ENCODE data around the gene MBTPS1. TPM values are rescaled to one million over a fixed set of nuclear protein-coding genes. Genes with fewer than 3 reads are reported as not detected.

MBTPS1 gene
- total and polyA plus RNA-seq, 2 donors (not counting 1 experiment from before 2014, with no cell fraction given) = 80.3 to 109 TPM

DNA sequence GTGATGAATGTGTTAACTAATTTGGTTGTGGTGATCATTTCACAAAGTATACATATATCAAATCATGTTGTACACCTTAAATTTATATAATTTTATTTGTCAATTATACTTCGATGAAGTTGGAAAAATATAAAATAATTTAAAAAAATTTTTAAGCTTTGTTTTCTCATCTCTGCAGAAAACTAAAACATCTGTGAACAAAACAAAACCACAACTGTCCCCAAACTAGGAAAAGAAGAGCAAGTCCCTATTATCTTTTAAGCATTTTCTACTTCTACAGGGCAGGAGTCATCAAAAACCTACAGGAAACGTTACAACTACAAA lies 21.7 kb upstream of the MBTPS1 start:
- Histone ChIP-seq H3K9me3 (ENCODE audit: control insufficient read depth, insufficient read depth, low read depth, low read length) (no peaks in the 10 kb centered on the region), H3K4me1 (ENCODE audit: control insufficient read depth, extremely low read depth, insufficient read depth, low read length) (no peaks in the 10 kb centered on the region), H3K27me3 (ENCODE audit: control insufficient read depth, insufficient read depth, low read length) (no peaks in the 10 kb centered on the region), H3K4me3 (replicated peaks in 1 of 4; ENCODE audit: control extremely low read depth in 1 of 4, insufficient read depth in 1 of 4, low read depth in 3 of 4, low read length in 4 of 4) (no peak overlapping the region), H2AFZ (ENCODE audit: low read length) (no peak overlapping the region), H3K9ac (ENCODE audit: insufficient read depth, low read length) (no peak overlapping the region), H3K79me2 (ENCODE audit: control insufficient read depth, insufficient read depth, low read length) (peaks cover 9% of the 10 kb centered on the region), H4K20me1 (ENCODE audit: control insufficient read depth, extremely low read depth, insufficient read depth, low read length) (no peaks in the 10 kb centered on the region), H3K27ac (ENCODE audit: insufficient read depth, low read length) (no peak overlapping the region), H3K36me3 (ENCODE audit: control insufficient read depth, insufficient read depth, low read length) (no peaks in the 10 kb centered on the region), H3K4me2 (ENCODE audit: extremely low read depth, insufficient read depth, low read length) (no peak overlapping the region)
- DNase-seq (ENCODE audit: low read depth in 2 of 2) = no peak
- TF ChIP-seq, protein P1, sequence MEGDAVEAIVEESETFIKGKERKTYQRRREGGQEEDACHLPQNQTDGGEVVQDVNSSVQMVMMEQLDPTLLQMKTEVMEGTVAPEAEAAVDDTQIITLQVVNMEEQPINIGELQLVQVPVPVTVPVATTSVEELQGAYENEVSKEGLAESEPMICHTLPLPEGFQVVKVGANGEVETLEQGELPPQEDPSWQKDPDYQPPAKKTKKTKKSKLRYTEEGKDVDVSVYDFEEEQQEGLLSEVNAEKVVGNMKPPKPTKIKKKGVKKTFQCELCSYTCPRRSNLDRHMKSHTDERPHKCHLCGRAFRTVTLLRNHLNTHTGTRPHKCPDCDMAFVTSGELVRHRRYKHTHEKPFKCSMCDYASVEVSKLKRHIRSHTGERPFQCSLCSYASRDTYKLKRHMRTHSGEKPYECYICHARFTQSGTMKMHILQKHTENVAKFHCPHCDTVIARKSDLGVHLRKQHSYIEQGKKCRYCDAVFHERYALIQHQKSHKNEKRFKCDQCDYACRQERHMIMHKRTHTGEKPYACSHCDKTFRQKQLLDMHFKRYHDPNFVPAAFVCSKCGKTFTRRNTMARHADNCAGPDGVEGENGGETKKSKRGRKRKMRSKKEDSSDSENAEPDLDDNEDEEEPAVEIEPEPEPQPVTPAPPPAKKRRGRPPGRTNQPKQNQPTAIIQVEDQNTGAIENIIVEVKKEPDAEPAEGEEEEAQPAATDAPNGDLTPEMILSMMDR (conservative IDR thresholded peaks at IDR 0.05 in 1 of 2, IDR thresholded peaks at IDR 0.05 in 1 of 2; ENCODE audit: low read depth in 1 of 2, low read length in 2 of 2) = no peak
- no peak for TF ChIP-seq EZH2 (IDR thresholded peaks at IDR 0.05; ENCODE audit: low read length, missing control alignments)

DNA sequence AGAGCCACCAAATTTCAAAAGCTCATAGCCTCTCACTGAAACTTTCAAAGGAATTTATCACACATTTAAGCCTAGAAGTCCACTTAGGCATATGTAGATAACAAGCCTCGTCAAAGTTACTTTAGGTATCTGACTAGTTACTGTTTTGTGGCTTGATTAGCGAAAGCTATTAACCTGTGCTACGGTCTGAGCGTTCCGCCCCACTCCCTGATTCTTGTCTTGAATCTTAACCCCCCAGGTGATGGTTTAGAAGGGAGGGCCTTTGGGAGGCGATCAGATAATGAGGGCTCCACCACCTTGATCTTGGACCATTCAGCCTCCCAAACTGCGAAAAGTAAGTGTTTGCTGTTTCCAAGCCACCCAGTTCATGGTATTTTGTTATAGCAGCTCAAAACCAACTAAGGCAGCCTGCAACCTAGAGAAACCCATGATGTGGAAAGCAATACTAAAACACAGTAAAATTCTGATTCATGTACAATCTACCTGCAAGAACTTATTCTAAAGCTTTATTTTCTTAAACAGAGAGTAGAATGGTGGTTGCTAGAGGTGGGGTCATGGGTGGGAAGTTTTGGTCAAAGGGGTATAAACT lies 21.1 kb upstream of the MBTPS1 start:
- no peak overlapping the region for H3K9ac ChIP-seq (ENCODE audit: insufficient read depth, low read length)
- no peak overlapping the region for H3K4me3 ChIP-seq (replicated peaks in 1 of 4; ENCODE audit: control extremely low read depth in 1 of 4, insufficient read depth in 1 of 4, low read depth in 3 of 4, low read length in 4 of 4)
- no peak for DNase-seq (ENCODE audit: low read depth in 2 of 2)
- no peak overlapping the region for H3K27ac ChIP-seq (ENCODE audit: insufficient read depth, low read length)
- no peak overlapping the region for H2AFZ ChIP-seq (ENCODE audit: low read length)
- H3K4me1 ChIP-seq (ENCODE audit: control insufficient read depth, extremely low read depth, insufficient read depth, low read length) = no peaks in the 10 kb centered on the region
- no peaks in the 10 kb centered on the region for H3K9me3 ChIP-seq (ENCODE audit: control insufficient read depth, insufficient read depth, low read depth, low read length)
- no peak for TF ChIP-seq EZH2 (IDR thresholded peaks at IDR 0.05; ENCODE audit: low read length, missing control alignments)
- H3K4me2 ChIP-seq (ENCODE audit: extremely low read depth, insufficient read depth, low read length) = no peak overlapping the region
- no peaks in the 10 kb centered on the region for H4K20me1 ChIP-seq (ENCODE audit: control insufficient read depth, extremely low read depth, insufficient read depth, low read length)
- H3K79me2 ChIP-seq (ENCODE audit: control insufficient read depth, insufficient read depth, low read length) = peaks cover 7% of the 10 kb centered on the region
- H3K27me3 ChIP-seq (ENCODE audit: control insufficient read depth, insufficient read depth, low read length) = no peaks in the 10 kb centered on the region
- H3K36me3 ChIP-seq (ENCODE audit: control insufficient read depth, insufficient read depth, low read length) = no peaks in the 10 kb centered on the region

DNA sequence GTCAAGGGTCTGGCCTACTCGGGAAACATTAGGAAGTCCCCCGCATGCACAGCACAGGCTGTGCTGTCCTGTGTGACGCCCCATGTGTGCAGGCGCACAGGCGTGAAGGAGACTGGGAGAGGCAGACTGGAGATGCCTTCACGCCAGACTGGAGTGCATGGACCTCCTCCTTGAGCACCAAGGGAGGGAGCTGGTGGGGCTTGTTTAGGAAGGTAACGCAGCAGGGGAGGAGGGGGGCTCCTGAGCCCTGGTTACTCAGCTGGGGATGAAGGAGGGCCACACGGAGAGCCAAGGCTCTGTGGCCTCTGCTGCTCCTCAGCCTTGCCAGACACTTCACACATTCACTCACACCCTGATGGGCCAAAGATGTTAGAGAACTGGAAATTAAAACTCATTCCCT lies 20.5 kb upstream of the MBTPS1 start:
- Histone ChIP-seq H3K9ac (ENCODE audit: insufficient read depth, low read length) (no peak overlapping the region), H3K27ac (ENCODE audit: insufficient read depth, low read length) (no peak overlapping the region), H3K36me3 (ENCODE audit: control insufficient read depth, insufficient read depth, low read length) (no peaks in the 10 kb centered on the region), H3K27me3 (ENCODE audit: control insufficient read depth, insufficient read depth, low read length) (no peaks in the 10 kb centered on the region), H4K20me1 (ENCODE audit: control insufficient read depth, extremely low read depth, insufficient read depth, low read length) (no peaks in the 10 kb centered on the region), H3K4me3 (replicated peaks in 1 of 4; ENCODE audit: control extremely low read depth in 1 of 4, insufficient read depth in 1 of 4, low read depth in 3 of 4, low read length in 4 of 4) (no peak overlapping the region), H3K4me1 (ENCODE audit: control insufficient read depth, extremely low read depth, insufficient read depth, low read length) (no peaks in the 10 kb centered on the region), H3K4me2 (ENCODE audit: extremely low read depth, insufficient read depth, low read length) (no peak overlapping the region), H3K9me3 (ENCODE audit: control insufficient read depth, insufficient read depth, low read depth, low read length) (no peaks in the 10 kb centered on the region), H2AFZ (ENCODE audit: low read length) (no peak overlapping the region), H3K79me2 (ENCODE audit: control insufficient read depth, insufficient read depth, low read length) (peaks cover 7% of the 10 kb centered on the region)
- no peak for TF ChIP-seq EZH2 (IDR thresholded peaks at IDR 0.05; ENCODE audit: low read length, missing control alignments)
- TF ChIP-seq, protein P1 (conservative IDR thresholded peaks at IDR 0.05 in 1 of 2, IDR thresholded peaks at IDR 0.05 in 1 of 2; ENCODE audit: low read depth in 1 of 2, low read length in 2 of 2) = no peak
- no peak for DNase-seq (ENCODE audit: low read depth in 2 of 2)

Data from fibroblast of lung (primary cell).